TTC549 (cell line): ENCODE data around the gene CPXM2.

Source experiments
- FAIRE-seq: peaks from 2 replicates; lab custom pipeline; 2012; peaks lifted over from hg19 to GRCh38; lab: Jason Lieb, UNC

The CPXM2 gene

GRCh38 chr10:123904834-123905409, 13.3 kb upstream of the CPXM2 start:
- FAIRE-seq, result no peak

GRCh38 chr10:123903621-123904020, 12.0 kb upstream of the CPXM2 start:
- no peak for FAIRE-seq

- FAIRE-seq, result no peak
These were observed 10.0 kb upstream of the CPXM2 start for GRCh38 chr10:123901621-123902020.

- FAIRE-seq, result no peak
These were observed 5.5 kb upstream of the CPXM2 start for GRCh38 chr10:123897146-123897545.

- FAIRE-seq, result no peak
These were observed 4.8 kb upstream of the CPXM2 start for GRCh38 chr10:123896246-123896927.

- FAIRE-seq, result no peak
These were observed 2.0 kb upstream of the CPXM2 start for GRCh38 chr10:123893651-123894050.

GRCh38 chr10:123890756-123891143, 857 bp downstream of the CPXM2 start:
- FAIRE-seq, result no peak

- no peak for FAIRE-seq
These were observed 1.4 kb downstream of the CPXM2 start for GRCh38 chr10:123890226-123890625.

- FAIRE-seq, result no peak
These were observed 1.8 kb downstream of the CPXM2 start for GRCh38 chr10:123889821-123890220.

GRCh38 chr10:123888751-123889150, 2.9 kb downstream of the CPXM2 start:
- FAIRE-seq, result no peak

- FAIRE-seq, result no peak
These were observed 3.4 kb downstream of the CPXM2 start for GRCh38 chr10:123888256-123888655.

GRCh38 chr10:123886292-123886691, 5.3 kb downstream of the CPXM2 start:
- FAIRE-seq, result no peak

- FAIRE-seq, result no peak
These were observed 6.0 kb downstream of the CPXM2 start for GRCh38 chr10:123885406-123886170.

GRCh38 chr10:123884907-123885381, 6.7 kb downstream of the CPXM2 start:
- no peak for FAIRE-seq

- FAIRE-seq, result no peak
These were observed 7.2 kb downstream of the CPXM2 start for GRCh38 chr10:123884351-123884906.

GRCh38 chr10:123883673-123884320, 7.8 kb downstream of the CPXM2 start:
- no peak for FAIRE-seq

GRCh38 chr10:123882681-123883445, 8.7 kb downstream of the CPXM2 start:
- no peak for FAIRE-seq

- no peak for FAIRE-seq
These were observed 9.4 kb downstream of the CPXM2 start for GRCh38 chr10:123882177-123882576.

- FAIRE-seq, result no peak
These were observed 11.9 kb downstream of the CPXM2 start for GRCh38 chr10:123879606-123880257.

GRCh38 chr10:123878666-123879303, 12.8 kb downstream of the CPXM2 start:
- no peak for FAIRE-seq

GRCh38 chr10:123870260-123870659, 21.3 kb downstream of the CPXM2 start:
- FAIRE-seq, result no peak
